Stomach (tissue), 4 donors: ENCODE results near the gene ITGAV.

Experiments
- EP300 ChIP-seq: sonication (generic); formaldehyde crosslinking; IDR thresholded peaks from one replicate; pipeline ENCODE4 v1.6.1; 2017; ENCODE audit warnings: antibody characterized with exemption
- POLR2A ChIP-seq, 4 donors: fragments of 450-650 bp; IDR thresholded peaks; one replicate each; pipeline ENCODE4 v1.6.1; 2016; ENCODE audit warnings: antibody characterized with exemption in 4 of 4, control low read depth in 2 of 4, mild to moderate bottlenecking in 1 of 4, moderate library complexity in 1 of 4
- POLR2AphosphoS5 ChIP-seq, 3 donors: sonication (generic); formaldehyde crosslinking; IDR thresholded peaks; one replicate each; pipeline ENCODE4 v1.6.1; 2016; ENCODE audit warnings: antibody characterized with exemption in 3 of 3
- TF ChIP-seq, protein P1 (sequence below), 7 experiments: fragments of 450-650 bp in 4 of 7; fragments of 200-600 bp in 3 of 7; sonication (generic) in 3 of 7; IDR thresholded peaks; one replicate each; pipeline ENCODE4 v1.5.1; 2016 to 2019; ENCODE audit warnings: antibody characterized with exemption in 7 of 7, control low read depth in 2 of 7, mild to moderate bottlenecking in 1 of 7

- TF ChIP-seq, protein P1, sequence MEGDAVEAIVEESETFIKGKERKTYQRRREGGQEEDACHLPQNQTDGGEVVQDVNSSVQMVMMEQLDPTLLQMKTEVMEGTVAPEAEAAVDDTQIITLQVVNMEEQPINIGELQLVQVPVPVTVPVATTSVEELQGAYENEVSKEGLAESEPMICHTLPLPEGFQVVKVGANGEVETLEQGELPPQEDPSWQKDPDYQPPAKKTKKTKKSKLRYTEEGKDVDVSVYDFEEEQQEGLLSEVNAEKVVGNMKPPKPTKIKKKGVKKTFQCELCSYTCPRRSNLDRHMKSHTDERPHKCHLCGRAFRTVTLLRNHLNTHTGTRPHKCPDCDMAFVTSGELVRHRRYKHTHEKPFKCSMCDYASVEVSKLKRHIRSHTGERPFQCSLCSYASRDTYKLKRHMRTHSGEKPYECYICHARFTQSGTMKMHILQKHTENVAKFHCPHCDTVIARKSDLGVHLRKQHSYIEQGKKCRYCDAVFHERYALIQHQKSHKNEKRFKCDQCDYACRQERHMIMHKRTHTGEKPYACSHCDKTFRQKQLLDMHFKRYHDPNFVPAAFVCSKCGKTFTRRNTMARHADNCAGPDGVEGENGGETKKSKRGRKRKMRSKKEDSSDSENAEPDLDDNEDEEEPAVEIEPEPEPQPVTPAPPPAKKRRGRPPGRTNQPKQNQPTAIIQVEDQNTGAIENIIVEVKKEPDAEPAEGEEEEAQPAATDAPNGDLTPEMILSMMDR (IDR thresholded peaks at IDR 0.05) = no peak
- TF ChIP-seq POLR2A (IDR thresholded peaks at IDR 0.05) = no peak
- no peak for TF ChIP-seq EP300
- peak in 1 of 3 donors; percentile 30 for TF ChIP-seq POLR2AphosphoS5 (IDR thresholded peaks at IDR 0.05)
These were observed 5.4 kb downstream of the ITGAV start for GRCh38 chr2:186595219-186595618.
